Measurements from ENCODE around the gene TRIM5. TPM values are rescaled to one million over a fixed set of nuclear protein-coding genes. Genes with fewer than 3 reads are reported as not detected.
A peak's percentile ranks its signal among the peaks of the same experiment; 100 is the strongest.

Gene TRIM5
- polyA plus RNA-seq, 3 donors: 9.4 to 14.4 (median 10.6) TPM

- H3K4me2 ChIP-seq (replicated peaks; ENCODE audit: extremely low read depth, low read length, poor library complexity, severe bottlenecking): no peak overlapping the region
- no peak overlapping the region for H3K9ac ChIP-seq (ENCODE audit: insufficient read depth, low read length, poor library complexity, severe bottlenecking)
- H3K4me3 ChIP-seq (replicated peaks in 1 of 3; ENCODE audit: low read depth in 2 of 3, low read length in 3 of 3): no peak overlapping the region
- H4K20me1 ChIP-seq (ENCODE audit: insufficient read depth, low read length): peaks cover 18% of the 10 kb centered on the region
- peaks cover 21 to 28% of the 10 kb centered on the region in 2 donors for H3K36me3 ChIP-seq (replicated peaks in 1 of 2; ENCODE audit: control insufficient read depth in 1 of 2, insufficient read depth in 2 of 2, low read length in 2 of 2)
- no peaks in the 10 kb centered on the region for H3K27me3 Mint-ChIP-seq (ENCODE audit: low read depth in 3 of 3)
- peaks cover 29 to 31% of the 10 kb centered on the region in 2 donors for H3K36me3 Mint-ChIP-seq
- peaks cover 2% of the 10 kb centered on the region for H3K4me1 Mint-ChIP-seq
- intact Hi-C loops (cut with micrococcal nuclease): no loop called here
- no peak for DNase-seq
- no peak overlapping the region for H2AFZ ChIP-seq (ENCODE audit: insufficient read depth, low read depth, low read length, poor library complexity, severe bottlenecking)
- H3K79me2 ChIP-seq (ENCODE audit: insufficient read depth, low read length): no peaks in the 10 kb centered on the region
- H3K27ac Mint-ChIP-seq: no peak overlapping the region
- no peaks in the 10 kb centered on the region for H3K27me3 ChIP-seq (ENCODE audit: control insufficient read depth in 2 of 2, insufficient read depth in 2 of 2, low read length in 2 of 2)
- WGBS (ENCODE audit: insufficient coverage): 21% methylated on average over 3 of the region's 5 CpGs
- no peak overlapping the region for H3K27ac ChIP-seq (ENCODE audit: low read depth in 1 of 2, low read length in 2 of 2)
- no peaks in the 10 kb centered on the region for H3K9me3 ChIP-seq (replicated peaks in 1 of 2; ENCODE audit: control insufficient read depth in 1 of 2, insufficient read depth in 1 of 2, low read length in 2 of 2)
- H3K4me3 Mint-ChIP-seq: no peak overlapping the region
- peaks cover 2 to 11% (median 6%) of the 10 kb centered on the region in 7 donors for H3K9me3 Mint-ChIP-seq
- H3K4me1 ChIP-seq (ENCODE audit: control insufficient read depth in 1 of 2, insufficient read depth in 2 of 2, low read length in 2 of 2): no peaks in the 10 kb centered on the region
- TF ChIP-seq, protein P1, sequence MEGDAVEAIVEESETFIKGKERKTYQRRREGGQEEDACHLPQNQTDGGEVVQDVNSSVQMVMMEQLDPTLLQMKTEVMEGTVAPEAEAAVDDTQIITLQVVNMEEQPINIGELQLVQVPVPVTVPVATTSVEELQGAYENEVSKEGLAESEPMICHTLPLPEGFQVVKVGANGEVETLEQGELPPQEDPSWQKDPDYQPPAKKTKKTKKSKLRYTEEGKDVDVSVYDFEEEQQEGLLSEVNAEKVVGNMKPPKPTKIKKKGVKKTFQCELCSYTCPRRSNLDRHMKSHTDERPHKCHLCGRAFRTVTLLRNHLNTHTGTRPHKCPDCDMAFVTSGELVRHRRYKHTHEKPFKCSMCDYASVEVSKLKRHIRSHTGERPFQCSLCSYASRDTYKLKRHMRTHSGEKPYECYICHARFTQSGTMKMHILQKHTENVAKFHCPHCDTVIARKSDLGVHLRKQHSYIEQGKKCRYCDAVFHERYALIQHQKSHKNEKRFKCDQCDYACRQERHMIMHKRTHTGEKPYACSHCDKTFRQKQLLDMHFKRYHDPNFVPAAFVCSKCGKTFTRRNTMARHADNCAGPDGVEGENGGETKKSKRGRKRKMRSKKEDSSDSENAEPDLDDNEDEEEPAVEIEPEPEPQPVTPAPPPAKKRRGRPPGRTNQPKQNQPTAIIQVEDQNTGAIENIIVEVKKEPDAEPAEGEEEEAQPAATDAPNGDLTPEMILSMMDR (IDR thresholded peaks at IDR 0.05): no peak
These were observed 28.8 kb upstream of the TRIM5 start for GRCh38 chr11:5713695-5714094.

GRCh38 chr11:5712507-5712906 lies 27.6 kb upstream of the TRIM5 start:
- TF ChIP-seq, protein P1 (IDR thresholded peaks at IDR 0.05): peak; percentile 13

More at GRCh38 chr11:5712507-5712906, 27.6 kb upstream of the TRIM5 start:
- H3K4me3 ChIP-seq (replicated peaks in 1 of 3; ENCODE audit: low read depth in 2 of 3, low read length in 3 of 3): no peak overlapping the region
- H3K9ac ChIP-seq (ENCODE audit: insufficient read depth, low read length, poor library complexity, severe bottlenecking): no peak overlapping the region
- Mint-ChIP-seq H3K9me3 (peaks cover 2 to 11% (median 6%) of the 10 kb centered on the region in 7 donors), H3K27ac (peak overlapping the region in 1 of 7 donors; percentile 54), H3K27me3 (ENCODE audit: low read depth in 3 of 3) (no peaks in the 10 kb centered on the region), H3K4me1 (peaks cover 2% of the 10 kb centered on the region), H3K36me3 (peaks cover 38 to 41% of the 10 kb centered on the region in 2 donors), H3K4me3 (no peak overlapping the region)
- no peak overlapping the region for H3K27ac ChIP-seq (ENCODE audit: low read depth in 1 of 2, low read length in 2 of 2)
- WGBS (ENCODE audit: insufficient coverage): no CpG with 5 or more reads among the region's 1 CpG
- no peak overlapping the region for H2AFZ ChIP-seq (ENCODE audit: insufficient read depth, low read depth, low read length, poor library complexity, severe bottlenecking)
- H3K4me1 ChIP-seq (ENCODE audit: control insufficient read depth in 1 of 2, insufficient read depth in 2 of 2, low read length in 2 of 2): no peaks in the 10 kb centered on the region
- intact Hi-C loops (cut with micrococcal nuclease): no loop called here
- H3K79me2 ChIP-seq (ENCODE audit: insufficient read depth, low read length): no peaks in the 10 kb centered on the region
- no peak for DNase-seq
- peaks cover 20% of the 10 kb centered on the region for H4K20me1 ChIP-seq (ENCODE audit: insufficient read depth, low read length)
- H3K36me3 ChIP-seq (replicated peaks in 1 of 2; ENCODE audit: control insufficient read depth in 1 of 2, insufficient read depth in 2 of 2, low read length in 2 of 2): peaks cover 32 to 40% of the 10 kb centered on the region in 2 donors
- no peaks in the 10 kb centered on the region for H3K27me3 ChIP-seq (ENCODE audit: control insufficient read depth in 2 of 2, insufficient read depth in 2 of 2, low read length in 2 of 2)
- H3K4me2 ChIP-seq (replicated peaks; ENCODE audit: extremely low read depth, low read length, poor library complexity, severe bottlenecking): no peak overlapping the region
- H3K9me3 ChIP-seq (replicated peaks in 1 of 2; ENCODE audit: control insufficient read depth in 1 of 2, insufficient read depth in 1 of 2, low read length in 2 of 2): no peaks in the 10 kb centered on the region
